ENCODE results near the gene TIMM44.

The TIMM44 gene

GRCh38 chr19:7914099-7914498, 29.4 kb downstream of the TIMM44 start:
- no peak for DNase-seq (ENCODE audit: low read depth)

DNA sequence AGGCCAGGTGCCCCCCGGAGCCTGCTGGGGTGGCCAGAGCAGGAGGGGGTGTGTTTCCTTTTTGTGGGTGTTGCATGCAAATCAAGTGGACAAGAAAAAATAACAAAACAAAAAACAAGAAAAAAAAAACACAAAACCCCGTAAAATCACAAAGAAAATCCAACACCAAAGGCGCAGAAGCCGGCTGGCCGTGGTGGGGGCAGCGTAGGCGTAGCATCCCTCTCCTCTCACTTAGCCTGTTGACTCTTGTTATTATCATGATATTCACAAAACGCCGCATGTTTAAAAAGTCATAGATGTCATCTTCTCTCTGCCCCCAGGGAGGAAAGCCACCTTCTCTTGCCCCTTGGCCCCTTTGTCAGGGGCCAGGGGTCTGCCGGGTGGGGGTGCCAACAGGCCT, 29.8 kb downstream of the TIMM44 start:
- no peak for DNase-seq (ENCODE audit: low read depth)

GRCh38 chr19:7912697-7913564, 30.5 kb downstream of the TIMM44 start:
- no peak for DNase-seq (ENCODE audit: low read depth)

DNA sequence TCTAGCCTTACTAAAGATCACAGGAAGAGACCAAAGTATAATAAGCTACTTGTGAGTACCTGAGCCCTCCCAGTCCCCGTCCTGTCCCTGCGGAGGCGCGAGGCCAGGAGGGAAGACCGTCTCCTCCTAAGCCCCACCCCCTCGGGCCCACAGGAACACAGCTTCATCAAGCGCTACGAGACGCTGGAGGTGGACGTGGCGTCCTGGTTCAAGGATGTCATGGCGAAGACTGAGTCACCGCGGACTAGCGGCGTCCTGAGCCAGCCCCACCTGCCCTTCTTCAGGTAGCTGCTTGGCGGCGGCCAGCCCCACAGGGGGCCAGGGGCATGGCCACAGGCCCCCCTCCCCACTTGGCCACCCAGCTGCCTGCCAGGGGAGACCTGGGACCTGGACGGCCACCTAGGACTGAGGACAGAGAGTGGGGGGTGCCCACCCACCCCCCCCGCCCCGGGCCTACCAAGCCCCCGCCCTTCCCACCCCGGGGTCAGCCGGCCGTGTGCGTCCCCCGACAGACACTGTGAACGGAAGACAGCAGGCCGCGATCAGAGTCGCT, 31.2 kb downstream of the TIMM44 start:
- DNase-seq (ENCODE audit: low read depth), result no peak

GRCh38 chr19:7911508-7912143, 31.8 kb downstream of the TIMM44 start:
- no peak for DNase-seq (ENCODE audit: low read depth)

DNA sequence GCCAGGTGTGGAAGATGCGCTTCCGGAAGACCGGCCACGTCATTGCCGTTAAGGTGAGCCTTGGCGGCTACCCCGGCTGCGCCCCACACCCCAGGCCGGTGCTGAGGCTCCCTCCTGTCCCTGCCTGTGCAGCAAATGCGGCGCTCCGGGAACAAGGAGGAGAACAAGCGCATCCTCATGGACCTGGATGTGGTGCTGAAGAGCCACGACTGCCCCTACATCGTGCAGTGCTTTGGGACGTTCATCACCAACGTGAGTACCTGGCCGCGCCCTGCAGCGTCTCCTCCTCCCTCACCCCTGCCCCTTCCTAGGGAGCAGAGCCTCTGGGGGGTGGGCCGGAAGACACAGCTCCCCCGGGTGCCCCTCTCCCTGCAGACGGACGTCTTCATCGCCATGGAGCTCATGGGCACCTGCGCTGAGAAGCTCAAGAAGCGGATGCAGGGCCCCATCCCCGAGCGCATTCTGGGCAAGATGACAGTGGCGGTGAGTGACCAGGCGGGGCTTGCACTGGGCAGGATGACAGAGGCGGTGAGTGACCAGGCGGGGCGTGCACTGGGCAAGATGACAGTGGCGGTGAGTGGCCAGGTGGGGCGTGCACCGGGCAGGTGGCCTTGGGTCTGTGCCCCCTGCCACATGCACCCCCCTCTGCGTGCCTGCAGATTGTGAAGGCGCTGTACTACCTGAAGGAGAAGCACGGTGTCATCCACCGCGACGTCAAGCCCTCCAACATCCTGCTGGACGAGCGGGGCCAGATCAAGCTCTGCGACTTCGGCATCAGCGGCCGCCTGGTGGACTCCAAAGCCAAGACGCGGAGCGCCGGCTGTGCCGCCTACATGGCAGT, 32.9 kb downstream of the TIMM44 start:
- DNase-seq (ENCODE audit: low read depth), result no peak

DNA sequence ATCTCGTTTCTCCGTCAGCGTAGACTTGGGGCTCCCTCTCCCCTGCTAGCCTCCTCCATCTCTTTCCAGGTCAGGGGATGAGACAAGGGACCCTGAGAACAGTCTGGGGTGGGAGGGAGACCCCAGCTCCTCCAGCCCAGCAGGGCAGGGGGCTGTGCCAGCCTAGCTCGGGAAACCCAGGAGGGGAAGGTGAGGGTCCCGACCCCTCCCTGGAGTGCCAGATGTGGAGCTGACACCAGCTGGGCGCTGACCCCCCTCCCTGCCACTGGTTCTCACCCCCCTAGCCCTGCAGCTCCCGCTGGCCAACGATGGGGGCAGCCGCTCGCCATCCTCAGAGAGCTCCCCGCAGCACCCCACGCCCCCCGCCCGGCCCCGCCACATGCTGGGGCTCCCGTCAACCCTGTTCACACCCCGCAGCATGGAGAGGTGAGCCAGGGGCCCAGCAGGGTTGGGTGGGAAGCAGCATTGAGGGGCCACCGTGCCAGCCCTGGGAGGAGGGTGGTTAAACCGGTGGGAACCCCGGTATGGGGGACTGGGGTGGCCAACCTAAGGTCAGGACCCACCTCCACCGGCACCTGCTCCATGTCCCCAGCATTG, 33.9 kb downstream of the TIMM44 start:
- DNase-seq (ENCODE audit: low read depth), result no peak

GRCh38 chr19:7908742-7909461, 34.6 kb downstream of the TIMM44 start:
- no peak for DNase-seq (ENCODE audit: low read depth)

- no peak for DNase-seq (ENCODE audit: low read depth)
Observed at GRCh38 chr19:7908078-7908699, 35.3 kb downstream of the TIMM44 start.

GRCh38 chr19:7907544-7907943, 35.9 kb downstream of the TIMM44 start:
- no peak for DNase-seq (ENCODE audit: low read depth)

- no peak for DNase-seq (ENCODE audit: low read depth)
Observed at GRCh38 chr19:7907122-7907521, 36.3 kb downstream of the TIMM44 start.

- DNase-seq (ENCODE audit: low read depth), result no peak
Observed at GRCh38 chr19:7905859-7906258, 37.6 kb downstream of the TIMM44 start.

DNA sequence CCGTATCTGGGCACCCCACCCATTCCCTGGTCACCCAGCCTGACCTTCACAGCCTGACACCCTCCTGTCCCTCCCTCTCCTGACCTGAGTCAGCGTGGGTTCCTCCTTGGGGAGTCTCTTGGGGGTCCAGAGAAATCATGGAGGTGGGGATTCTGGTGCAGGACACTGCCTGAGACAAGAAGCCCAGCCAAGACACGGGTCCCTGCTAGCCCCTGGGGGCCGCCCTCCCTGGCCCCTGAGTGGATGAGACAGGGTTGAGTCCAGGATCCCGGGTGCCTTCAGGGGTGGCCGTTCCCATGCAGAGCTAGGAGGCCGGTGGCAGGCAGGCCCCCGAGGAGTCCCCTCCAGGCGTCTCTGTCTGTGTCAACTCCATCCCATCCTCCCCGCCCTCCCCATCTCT, 38.2 kb downstream of the TIMM44 start:
- no peak for DNase-seq (ENCODE audit: low read depth)

DNA sequence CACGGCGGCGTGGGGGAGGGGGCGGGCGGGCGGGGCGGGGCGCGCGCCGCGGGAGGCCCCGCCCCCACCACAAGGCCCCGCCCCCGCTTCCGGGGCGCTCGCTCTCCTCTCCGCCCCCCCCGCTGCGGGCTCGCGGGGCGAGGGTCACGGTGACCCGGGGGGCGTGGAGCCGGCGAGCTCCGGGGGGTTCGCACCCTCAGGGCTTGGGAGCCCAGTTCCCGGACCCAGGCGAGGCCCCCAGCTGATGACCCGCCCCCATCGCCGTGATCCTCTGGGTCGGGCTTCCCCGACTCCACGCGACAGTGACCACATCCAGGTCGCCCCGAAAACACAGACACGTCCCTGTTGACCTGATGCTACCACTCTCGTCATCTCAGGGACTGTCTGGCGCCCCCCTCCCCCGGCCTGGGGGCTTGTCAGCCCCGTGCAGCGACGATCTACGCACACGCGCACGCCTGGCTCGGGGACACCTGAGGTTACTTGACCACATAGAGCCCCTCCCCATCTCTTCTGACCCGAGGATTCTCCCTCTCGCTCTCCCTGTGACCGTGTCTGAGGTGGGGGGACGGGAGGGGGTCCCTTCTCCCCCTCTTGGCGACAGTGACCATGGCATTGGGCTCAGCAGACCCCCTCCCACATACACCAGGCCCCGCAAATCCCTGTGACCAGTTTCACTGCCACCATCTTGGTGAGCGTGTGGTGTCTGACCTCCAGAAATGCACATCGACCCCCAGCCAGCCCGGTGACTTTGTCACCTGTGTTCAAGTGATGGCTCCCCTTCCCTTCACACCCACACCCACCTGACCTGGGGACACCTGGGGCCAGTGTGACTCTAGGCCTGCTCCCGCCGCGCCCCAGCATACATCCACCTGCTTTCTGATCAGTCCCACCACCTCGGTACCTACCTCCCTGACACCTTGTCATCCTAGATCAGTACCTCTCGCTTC, 39.1 kb downstream of the TIMM44 start:
- peak; percentile 38 for DNase-seq (ENCODE audit: low read depth)

DNA sequence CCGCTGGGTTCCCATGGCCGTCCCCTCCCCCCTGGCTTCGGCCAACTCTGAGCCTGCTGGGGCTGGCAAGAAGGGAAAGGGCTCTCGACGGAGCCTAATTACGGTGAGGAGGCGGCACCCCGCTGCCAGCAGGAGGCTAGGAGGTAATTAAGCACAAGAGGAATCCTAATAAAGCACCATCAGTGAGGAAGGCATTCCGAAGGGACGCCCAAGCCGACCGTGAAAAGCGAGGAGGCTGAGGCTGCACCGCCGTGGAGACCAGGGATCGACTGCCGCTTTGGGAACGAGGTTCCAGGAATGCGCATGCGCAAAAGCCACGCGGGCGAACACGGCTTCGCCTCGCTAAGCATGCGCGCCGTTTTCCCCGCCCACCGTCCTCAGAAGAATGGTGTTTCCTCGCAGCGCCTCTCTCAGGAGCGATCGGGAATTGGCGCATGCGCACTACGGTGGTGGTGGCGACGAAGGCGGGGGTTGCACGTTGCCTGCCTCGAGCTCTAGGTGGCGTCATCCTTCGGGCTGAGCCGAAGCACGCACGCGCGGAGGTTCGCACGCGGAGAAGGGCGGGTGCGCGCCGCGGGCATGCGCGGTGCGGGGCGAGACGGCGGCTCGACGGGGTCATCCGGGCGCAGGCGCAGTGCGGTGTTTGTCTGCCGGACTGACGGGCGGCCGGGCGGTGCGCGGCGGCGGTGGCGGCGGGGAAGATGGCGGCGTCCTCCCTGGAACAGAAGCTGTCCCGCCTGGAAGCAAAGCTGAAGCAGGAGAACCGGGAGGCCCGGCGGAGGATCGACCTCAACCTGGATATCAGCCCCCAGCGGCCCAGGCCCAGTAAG, 40.0 kb downstream of the TIMM44 start, which contains the start of gene MAP2K7:
MAP2K7 (plus strand) TSS at position 634 of the 830 bp plus-strand sequence; CDS start at position 702, 68 bp downstream.
- DNase-seq (ENCODE audit: low read depth), result peak; percentile 100

DNA sequence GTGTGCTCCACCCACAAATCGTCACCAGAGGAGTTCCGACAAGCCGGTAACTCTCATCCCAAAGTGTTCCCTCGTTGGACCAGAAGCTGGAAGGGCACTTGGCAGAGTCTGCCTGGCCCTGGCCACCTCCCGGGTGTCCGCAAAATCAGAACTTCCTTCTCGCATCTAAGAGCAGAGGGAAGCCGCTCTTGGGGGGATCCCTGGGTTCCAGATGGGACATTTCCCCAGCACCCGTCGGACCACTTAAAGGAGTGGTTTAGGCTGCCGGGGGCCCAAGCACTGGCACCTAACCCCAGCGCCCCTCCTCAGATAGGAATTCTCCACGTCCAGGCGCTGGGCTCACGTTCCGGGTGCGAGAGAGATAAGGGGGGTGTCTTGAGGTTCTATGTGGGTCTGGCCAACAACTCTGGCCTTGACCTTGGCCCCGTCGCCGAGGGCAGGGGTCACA, 40.6 kb downstream of the TIMM44 start:
- no peak for DNase-seq (ENCODE audit: low read depth)

- DNase-seq (ENCODE audit: low read depth), result no peak
Observed at GRCh38 chr19:7901337-7901736, 42.1 kb downstream of the TIMM44 start.

GRCh38 chr19:7900931-7901330, 42.5 kb downstream of the TIMM44 start:
- DNase-seq (ENCODE audit: low read depth), result no peak

All from stimulated activated CD8-positive, alpha-beta memory T cell treated with anti-CD3 and anti-CD28 coated beads, Interleukin-15, amount 100 ng/mL, for 1 hour (primary cell).